ENCODE measurements around the gene SPSB3. TPM values are rescaled to one million over a fixed set of nuclear protein-coding genes. Genes with fewer than 3 reads are reported as not detected.
A peak's percentile ranks its signal among the peaks of the same experiment; 100 is the strongest.

Gene SPSB3
- total RNA-seq, 2 donors from 2014 or later: 28.0 to 28.1 TPM

DNA sequence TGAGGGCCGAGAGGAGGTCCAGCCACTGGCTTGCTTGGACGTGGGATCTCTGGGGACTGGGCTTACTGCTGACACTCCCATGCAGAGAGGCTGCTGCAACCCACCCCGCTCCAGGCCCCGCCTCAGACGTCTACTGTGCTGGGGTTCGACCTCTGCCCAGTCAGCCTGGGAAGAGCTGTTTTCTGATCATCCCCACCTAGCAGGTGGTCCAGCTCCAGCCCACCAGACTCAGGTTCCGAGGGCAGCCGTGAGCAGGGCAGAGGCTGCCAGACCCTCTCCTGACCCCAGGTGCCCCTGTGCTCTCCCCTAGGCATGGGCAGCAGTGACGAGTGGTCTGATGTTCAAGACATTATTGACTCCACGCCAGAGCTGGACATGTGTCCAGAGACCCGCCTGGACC is 34.4 kb downstream of the SPSB3 start:
- Mint-ChIP-seq H3K27ac (no peak overlapping the region), H3K9me3 (no peaks in the 10 kb centered on the region), H3K4me1 (no peaks in the 10 kb centered on the region), H3K4me3 (no peak overlapping the region), H3K36me3 (ENCODE audit: low read depth) (peaks cover 45% of the 10 kb centered on the region), H3K27me3 (ENCODE audit: insufficient read depth) (no peaks in the 10 kb centered on the region)
- no peaks in the 10 kb centered on the region for H3K9me3 ChIP-seq (ENCODE audit: control insufficient read depth, low read length)
- H3K9ac ChIP-seq (ENCODE audit: extremely low read depth, low read length, poor library complexity, severe bottlenecking): no peak overlapping the region
- H3K36me3 ChIP-seq (ENCODE audit: control insufficient read depth, insufficient read depth, low read length): peaks cover 32% of the 10 kb centered on the region
- WGBS, 2 experiments (ENCODE audit: insufficient coverage in 1 of 2, insufficient read length in 1 of 2): 89 to 94% methylated on average over 9 to 11 of the region's 11 CpGs
- TF ChIP-seq, protein P1, sequence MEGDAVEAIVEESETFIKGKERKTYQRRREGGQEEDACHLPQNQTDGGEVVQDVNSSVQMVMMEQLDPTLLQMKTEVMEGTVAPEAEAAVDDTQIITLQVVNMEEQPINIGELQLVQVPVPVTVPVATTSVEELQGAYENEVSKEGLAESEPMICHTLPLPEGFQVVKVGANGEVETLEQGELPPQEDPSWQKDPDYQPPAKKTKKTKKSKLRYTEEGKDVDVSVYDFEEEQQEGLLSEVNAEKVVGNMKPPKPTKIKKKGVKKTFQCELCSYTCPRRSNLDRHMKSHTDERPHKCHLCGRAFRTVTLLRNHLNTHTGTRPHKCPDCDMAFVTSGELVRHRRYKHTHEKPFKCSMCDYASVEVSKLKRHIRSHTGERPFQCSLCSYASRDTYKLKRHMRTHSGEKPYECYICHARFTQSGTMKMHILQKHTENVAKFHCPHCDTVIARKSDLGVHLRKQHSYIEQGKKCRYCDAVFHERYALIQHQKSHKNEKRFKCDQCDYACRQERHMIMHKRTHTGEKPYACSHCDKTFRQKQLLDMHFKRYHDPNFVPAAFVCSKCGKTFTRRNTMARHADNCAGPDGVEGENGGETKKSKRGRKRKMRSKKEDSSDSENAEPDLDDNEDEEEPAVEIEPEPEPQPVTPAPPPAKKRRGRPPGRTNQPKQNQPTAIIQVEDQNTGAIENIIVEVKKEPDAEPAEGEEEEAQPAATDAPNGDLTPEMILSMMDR (conservative IDR thresholded peaks at IDR 0.05): no peak
- H3K4me3 ChIP-seq (ENCODE audit: low read length): no peak overlapping the region
- DNase-seq: no peak
- no peak overlapping the region for H3K27ac ChIP-seq (ENCODE audit: low read depth, low read length)
- no peaks in the 10 kb centered on the region for H3K4me1 ChIP-seq (ENCODE audit: control insufficient read depth, insufficient read depth, low read length)
- no peaks in the 10 kb centered on the region for H3K27me3 ChIP-seq (ENCODE audit: control insufficient read depth, insufficient read depth, low read length, poor library complexity, severe bottlenecking)

DNA sequence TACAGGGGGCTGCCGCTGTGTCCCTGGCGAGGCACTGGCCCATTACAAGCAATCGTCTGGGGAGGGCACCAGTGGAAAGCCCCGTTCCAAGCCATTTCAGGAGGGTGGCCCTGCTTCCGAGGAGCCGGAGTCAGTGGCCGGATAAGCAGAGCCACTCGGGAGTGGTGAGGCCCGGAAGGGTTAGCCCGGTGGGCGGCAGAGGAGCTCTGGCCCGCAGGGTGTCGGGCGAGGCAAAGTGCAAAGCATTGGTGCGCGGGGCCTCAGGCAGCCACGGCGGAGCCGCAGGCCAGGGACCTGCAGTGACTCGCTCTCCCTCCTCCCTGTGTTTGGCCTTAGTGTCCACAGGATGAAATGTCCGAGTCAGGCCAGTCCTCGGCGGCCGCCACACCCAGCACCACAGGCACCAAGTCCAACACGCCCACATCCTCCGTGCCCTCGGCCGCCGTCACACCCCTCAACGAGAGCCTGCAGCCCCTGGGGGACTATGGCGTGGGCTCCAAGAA is 35.6 kb downstream of the SPSB3 start:
- 96 to 100% methylated on average over 11 to 31 of the region's 31 CpGs for WGBS, 2 experiments (ENCODE audit: insufficient coverage in 1 of 2, insufficient read length in 1 of 2)
- peaks cover 36% of the 10 kb centered on the region for H3K36me3 Mint-ChIP-seq (ENCODE audit: low read depth)
- Histone ChIP-seq H3K9me3 (ENCODE audit: control insufficient read depth, low read length) (no peaks in the 10 kb centered on the region), H3K27ac (ENCODE audit: low read depth, low read length) (peak overlapping the region; percentile 38), H3K36me3 (ENCODE audit: control insufficient read depth, insufficient read depth, low read length) (peaks cover 23% of the 10 kb centered on the region), H3K4me1 (ENCODE audit: control insufficient read depth, insufficient read depth, low read length) (no peaks in the 10 kb centered on the region), H3K4me3 (ENCODE audit: low read length) (no peak overlapping the region), H3K27me3 (ENCODE audit: control insufficient read depth, insufficient read depth, low read length, poor library complexity, severe bottlenecking) (no peaks in the 10 kb centered on the region), H3K9ac (ENCODE audit: extremely low read depth, low read length, poor library complexity, severe bottlenecking) (no peak overlapping the region)
- H3K4me3 Mint-ChIP-seq: no peak overlapping the region
- no peaks in the 10 kb centered on the region for H3K4me1 Mint-ChIP-seq
- H3K27ac Mint-ChIP-seq: no peak overlapping the region
- H3K9me3 Mint-ChIP-seq: no peaks in the 10 kb centered on the region
- TF ChIP-seq, protein P1 (conservative IDR thresholded peaks at IDR 0.05): no peak
- DNase-seq: no peak
- no peaks in the 10 kb centered on the region for H3K27me3 Mint-ChIP-seq (ENCODE audit: insufficient read depth)

DNA sequence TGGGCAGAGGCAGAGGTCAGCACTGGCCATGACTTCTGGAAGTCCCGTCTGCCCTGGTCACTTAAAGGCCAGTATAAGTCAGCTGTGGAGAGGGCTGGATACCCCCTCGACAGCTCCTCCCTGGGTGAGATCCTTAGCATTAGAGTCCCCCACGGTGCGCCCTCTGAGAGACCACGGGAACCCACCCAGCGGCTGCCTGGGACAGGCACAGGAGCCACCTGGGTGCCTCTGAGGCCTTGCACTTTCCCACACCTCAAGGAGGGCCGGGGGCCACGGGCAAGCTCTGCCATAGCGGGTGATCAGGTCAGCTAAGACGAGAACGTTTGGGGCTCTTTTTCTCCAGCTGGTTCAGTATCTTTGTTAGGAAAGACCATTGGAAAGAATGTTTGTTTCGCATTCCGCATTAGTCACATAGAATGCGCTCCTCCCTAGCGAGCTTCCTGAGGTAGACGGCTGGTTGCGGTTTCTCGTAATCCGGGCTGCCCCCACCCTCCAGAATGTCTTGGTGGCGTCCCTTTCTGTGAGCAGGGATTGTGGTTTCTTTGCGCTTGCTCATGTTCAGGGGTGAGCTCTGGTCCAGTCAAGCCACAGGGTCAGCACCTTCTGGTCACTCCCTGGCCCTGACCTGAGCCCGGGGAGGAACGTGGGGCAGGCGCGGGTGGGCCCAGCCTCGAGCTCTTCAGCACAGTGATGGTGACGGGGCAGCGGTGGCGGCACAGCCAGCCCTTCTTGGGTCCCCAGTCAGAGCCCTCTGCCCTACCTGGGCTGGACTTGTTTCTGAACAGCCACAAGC is 36.3 kb downstream of the SPSB3 start:
- peak overlapping the region; percentile 77 for H3K27ac Mint-ChIP-seq
- peaks cover 33% of the 10 kb centered on the region for H3K36me3 Mint-ChIP-seq (ENCODE audit: low read depth)
- no peak overlapping the region for H3K4me3 Mint-ChIP-seq
- no peak overlapping the region for H3K4me3 ChIP-seq (ENCODE audit: low read length)
- H3K36me3 ChIP-seq (ENCODE audit: control insufficient read depth, insufficient read depth, low read length): peaks cover 22% of the 10 kb centered on the region
- H3K9me3 ChIP-seq (ENCODE audit: control insufficient read depth, low read length): no peaks in the 10 kb centered on the region
- H3K27me3 Mint-ChIP-seq (ENCODE audit: insufficient read depth): no peaks in the 10 kb centered on the region
- peak overlapping the region; percentile 73 for H3K27ac ChIP-seq (ENCODE audit: low read depth, low read length)
- no peaks in the 10 kb centered on the region for H3K27me3 ChIP-seq (ENCODE audit: control insufficient read depth, insufficient read depth, low read length, poor library complexity, severe bottlenecking)
- H3K4me1 ChIP-seq (ENCODE audit: control insufficient read depth, insufficient read depth, low read length): no peaks in the 10 kb centered on the region
- TF ChIP-seq, protein P1 (conservative IDR thresholded peaks at IDR 0.05): no peak
- H3K9ac ChIP-seq (ENCODE audit: extremely low read depth, low read length, poor library complexity, severe bottlenecking): no peak overlapping the region
- peaks cover 1% of the 10 kb centered on the region for H3K9me3 Mint-ChIP-seq
- no peaks in the 10 kb centered on the region for H3K4me1 Mint-ChIP-seq
- DNase-seq: no peak
- WGBS, 2 experiments (ENCODE audit: insufficient coverage in 1 of 2, insufficient read length in 1 of 2): 90 to 93% methylated on average over 15 to 29 of the region's 29 CpGs

Data from endodermal cell (in vitro differentiated cells).